WERI-Rb-1 (cell line): ENCODE measurements around the gene TGFB2.

Source experiments
- DNase-seq: peaks from one replicate; pipeline ENCODE4 v3.0.0-alpha.2; 2020
- H3K27ac ChIP-seq: fragments of 250-450 bp; sonication (Bioruptor Pico); 2 replicates; pipeline ENCODE4 v1.5.1; 2020; ENCODE audit warnings: mild to moderate bottlenecking, moderate library complexity
- H3K27me3 ChIP-seq: fragments of 250-450 bp; sonication (Bioruptor Pico); 2 replicates; pipeline ENCODE4 v1.5.1; 2021; ENCODE audit warnings: mild to moderate bottlenecking, low read depth, moderate library complexity; ENCODE audit not compliant: insufficient read depth, severe bottlenecking
- H3K36me3 ChIP-seq: fragments of 250-450 bp; sonication (Bioruptor Pico); 2 replicates; pipeline ENCODE4 v1.5.1; 2020; ENCODE audit warnings: mild to moderate bottlenecking, moderate library complexity
- H3K4me3 ChIP-seq: 2 replicates; pipeline ENCODE4 v1.5.1; 2011; ENCODE audit warnings: low read depth, mild to moderate bottlenecking, control low read depth, low read length
- H3K9me3 ChIP-seq: fragments of 250-450 bp; sonication (Bioruptor Pico); 2 replicates; pipeline ENCODE4 v1.5.1; 2021; ENCODE audit warnings: mild to moderate bottlenecking, moderate library complexity; ENCODE audit not compliant: severe bottlenecking
- TF ChIP-seq, protein P1 (sequence below): IDR thresholded peaks from 2 replicates; pipeline ENCODE4 v1.5.1; 2011; ENCODE audit warnings: low read depth, mild to moderate bottlenecking, control low read depth, inconsistent platforms, low read length

Gene TGFB2

DNA sequence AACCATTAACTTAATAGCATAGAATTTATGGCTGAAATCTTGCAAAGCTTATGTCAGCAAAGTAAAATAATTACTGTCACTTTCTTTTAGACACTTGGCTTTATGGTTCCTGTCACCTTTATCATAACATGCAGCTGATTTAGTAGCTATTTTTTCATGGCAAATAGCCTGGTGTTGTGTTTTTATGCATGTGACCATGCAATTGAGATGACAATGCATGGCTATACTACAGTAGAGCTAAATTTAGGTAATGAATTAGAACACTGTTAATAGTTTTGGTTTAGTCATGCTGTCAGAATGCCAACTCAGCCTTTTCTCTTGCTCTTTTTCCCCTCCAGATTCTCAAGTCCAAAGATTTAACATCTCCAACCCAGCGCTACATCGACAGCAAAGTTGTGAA lies 88.6 kb downstream of the TGFB2 start:
- no peak for DNase-seq
- H3K36me3 ChIP-seq, result no peaks in the 10 kb centered on the region
- H3K9me3 ChIP-seq, result no peaks in the 10 kb centered on the region
- H3K27me3 ChIP-seq, result no peaks in the 10 kb centered on the region
- H3K27ac ChIP-seq, result no peak overlapping the region
- no peak overlapping the region for H3K4me3 ChIP-seq
- TF ChIP-seq, protein P1, sequence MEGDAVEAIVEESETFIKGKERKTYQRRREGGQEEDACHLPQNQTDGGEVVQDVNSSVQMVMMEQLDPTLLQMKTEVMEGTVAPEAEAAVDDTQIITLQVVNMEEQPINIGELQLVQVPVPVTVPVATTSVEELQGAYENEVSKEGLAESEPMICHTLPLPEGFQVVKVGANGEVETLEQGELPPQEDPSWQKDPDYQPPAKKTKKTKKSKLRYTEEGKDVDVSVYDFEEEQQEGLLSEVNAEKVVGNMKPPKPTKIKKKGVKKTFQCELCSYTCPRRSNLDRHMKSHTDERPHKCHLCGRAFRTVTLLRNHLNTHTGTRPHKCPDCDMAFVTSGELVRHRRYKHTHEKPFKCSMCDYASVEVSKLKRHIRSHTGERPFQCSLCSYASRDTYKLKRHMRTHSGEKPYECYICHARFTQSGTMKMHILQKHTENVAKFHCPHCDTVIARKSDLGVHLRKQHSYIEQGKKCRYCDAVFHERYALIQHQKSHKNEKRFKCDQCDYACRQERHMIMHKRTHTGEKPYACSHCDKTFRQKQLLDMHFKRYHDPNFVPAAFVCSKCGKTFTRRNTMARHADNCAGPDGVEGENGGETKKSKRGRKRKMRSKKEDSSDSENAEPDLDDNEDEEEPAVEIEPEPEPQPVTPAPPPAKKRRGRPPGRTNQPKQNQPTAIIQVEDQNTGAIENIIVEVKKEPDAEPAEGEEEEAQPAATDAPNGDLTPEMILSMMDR, result no peak

- Histone ChIP-seq H3K9me3 (no peaks in the 10 kb centered on the region), H3K27ac (no peak overlapping the region), H3K4me3 (no peak overlapping the region), H3K36me3 (no peaks in the 10 kb centered on the region), H3K27me3 (no peaks in the 10 kb centered on the region)
- TF ChIP-seq, protein P1, result no peak
- no peak for DNase-seq
These were observed 90.4 kb downstream of the TGFB2 start for GRCh38 chr1:218435528-218435927.

- no peaks in the 10 kb centered on the region for H3K36me3 ChIP-seq
- H3K27ac ChIP-seq, result no peak overlapping the region
- TF ChIP-seq, protein P1, result no peak
- no peak overlapping the region for H3K4me3 ChIP-seq
- no peaks in the 10 kb centered on the region for H3K9me3 ChIP-seq
- no peak for DNase-seq
- H3K27me3 ChIP-seq, result no peaks in the 10 kb centered on the region
These were observed 91.2 kb downstream of the TGFB2 start for GRCh38 chr1:218436346-218436745.

DNA sequence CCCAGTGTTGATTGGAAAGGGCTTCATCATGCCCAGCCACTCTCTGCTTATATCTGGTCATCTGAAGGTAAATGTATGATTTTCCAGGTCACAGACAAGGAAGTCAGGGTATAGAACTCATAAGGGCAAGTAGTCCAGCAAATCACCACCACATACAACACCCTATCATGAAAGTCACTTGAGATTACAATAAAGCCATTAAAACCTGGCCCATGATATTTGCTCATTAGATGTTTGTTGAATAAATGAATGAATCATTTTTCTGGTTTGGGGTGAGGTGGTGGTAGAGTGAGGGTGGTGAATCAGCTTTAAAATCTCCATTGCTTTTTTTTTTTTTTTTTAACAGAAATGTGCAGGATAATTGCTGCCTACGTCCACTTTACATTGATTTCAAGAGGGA lies 91.9 kb downstream of the TGFB2 start:
- H3K4me3 ChIP-seq, result no peak overlapping the region
- TF ChIP-seq, protein P1, result no peak
- H3K9me3 ChIP-seq, result no peaks in the 10 kb centered on the region
- H3K36me3 ChIP-seq, result no peaks in the 10 kb centered on the region
- no peak for DNase-seq
- H3K27me3 ChIP-seq, result no peaks in the 10 kb centered on the region
- H3K27ac ChIP-seq, result no peak overlapping the region

- no peak overlapping the region for H3K27ac ChIP-seq
- no peaks in the 10 kb centered on the region for H3K9me3 ChIP-seq
- H3K36me3 ChIP-seq, result no peaks in the 10 kb centered on the region
- no peak overlapping the region for H3K4me3 ChIP-seq
- TF ChIP-seq, protein P1, result no peak
- no peaks in the 10 kb centered on the region for H3K27me3 ChIP-seq
- no peak for DNase-seq
These were observed 94.6 kb downstream of the TGFB2 start for GRCh38 chr1:218439541-218440295.

DNA sequence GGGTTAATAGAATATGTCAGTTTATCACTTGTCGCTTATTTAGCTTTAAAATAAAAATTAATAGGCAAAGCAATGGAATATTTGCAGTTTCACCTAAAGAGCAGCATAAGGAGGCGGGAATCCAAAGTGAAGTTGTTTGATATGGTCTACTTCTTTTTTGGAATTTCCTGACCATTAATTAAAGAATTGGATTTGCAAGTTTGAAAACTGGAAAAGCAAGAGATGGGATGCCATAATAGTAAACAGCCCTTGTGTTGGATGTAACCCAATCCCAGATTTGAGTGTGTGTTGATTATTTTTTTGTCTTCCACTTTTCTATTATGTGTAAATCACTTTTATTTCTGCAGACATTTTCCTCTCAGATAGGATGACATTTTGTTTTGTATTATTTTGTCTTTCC lies 98.1 kb downstream of the TGFB2 start:
- Histone ChIP-seq H3K27me3 (no peaks in the 10 kb centered on the region), H3K4me3 (no peak overlapping the region), H3K36me3 (no peaks in the 10 kb centered on the region), H3K27ac (no peak overlapping the region), H3K9me3 (no peaks in the 10 kb centered on the region)
- TF ChIP-seq, protein P1, result no peak
- no peak for DNase-seq
